ENCODE results near the gene CHCHD6. TPM values are rescaled to one million over a fixed set of nuclear protein-coding genes. Genes with fewer than 3 reads are reported as not detected.

CHCHD6 gene
- polyA plus RNA-seq (2013, experiment 1 of 2; ENCODE audit: insufficient read length), result 22.8 TPM
- polyA plus RNA-seq (2013, experiment 2 of 2; ENCODE audit: insufficient read length), result 20.6 TPM

GRCh38 chr3:126703512-126704493 is at the start of gene CHCHD6:
Gene CHCHD6 (plus strand): TSS chr3:126704240. CDS start chr3:126704313, 73 bp downstream.
- DNase-seq, result peak; percentile 96

GRCh38 chr3:126654571-126655383 is 49.3 kb upstream of the CHCHD6 start, which contains the start of gene TXNRD3:
Gene TXNRD3 (minus strand): TSS chr3:126655124.
- peak; percentile 70 for DNase-seq

GRCh38 chr3:126655887-126656286 is 48.2 kb upstream of the CHCHD6 start:
- DNase-seq, result no peak

- no peak for DNase-seq
Measured at GRCh38 chr3:126656371-126657134, 47.5 kb upstream of the CHCHD6 start.

GRCh38 chr3:126657901-126658300 is 46.1 kb upstream of the CHCHD6 start:
- no peak for DNase-seq

GRCh38 chr3:126658584-126658983 is 45.5 kb upstream of the CHCHD6 start:
- DNase-seq, result no peak

GRCh38 chr3:126659915-126660886 is 43.8 kb upstream of the CHCHD6 start:
- DNase-seq, result no peak

- DNase-seq, result no peak
Measured at GRCh38 chr3:126661532-126662364, 42.3 kb upstream of the CHCHD6 start.

- DNase-seq, result no peak
Measured at GRCh38 chr3:126663257-126663656, 40.8 kb upstream of the CHCHD6 start.

- no peak for DNase-seq
Measured at GRCh38 chr3:126663750-126664149, 40.3 kb upstream of the CHCHD6 start.

- DNase-seq, result no peak
Measured at GRCh38 chr3:126664591-126665214, 39.3 kb upstream of the CHCHD6 start.

- DNase-seq, result no peak
Measured at GRCh38 chr3:126665221-126665936, 38.7 kb upstream of the CHCHD6 start.

GRCh38 chr3:126665959-126666657 is 37.9 kb upstream of the CHCHD6 start:
- no peak for DNase-seq

GRCh38 chr3:126666658-126667528 is 37.1 kb upstream of the CHCHD6 start:
- DNase-seq, result no peak

- no peak for DNase-seq
Measured at GRCh38 chr3:126667631-126668449, 36.2 kb upstream of the CHCHD6 start.
